HepG2 (cell line): Measurements from ENCODE around the gene MTA1. TPM values are rescaled to one million over a fixed set of nuclear protein-coding genes. Genes with fewer than 3 reads are reported as not detected.

Source experiments
- ASH2L ChIP-seq: fragments of 300-600, 200-600 bp; sonication (generic); IDR thresholded peaks from 2 replicates; pipeline ENCODE4 v1.7.0; 2017; ENCODE audit warnings: low read depth, mild to moderate bottlenecking, moderate library complexity, mixed read lengths, low read length; ENCODE audit not compliant: insufficient read length
- CBX1 ChIP-seq: IDR thresholded peaks from one replicate; pipeline ENCODE4 v1.6.1; 2016; ENCODE audit warnings: antibody characterized with exemption, low read depth
- DR1 ChIP-seq: sonication (generic); formaldehyde crosslinking; IDR thresholded peaks from 2 replicates; pipeline ENCODE4 v1.8.0; 2021; ENCODE audit warnings: mild to moderate bottlenecking, missing genetic modification reagents, inconsistent platforms
- GABPB1 ChIP-seq: IDR thresholded peaks from 2 replicates; pipeline ENCODE4 v1.6.1; 2016; ENCODE audit warnings: mild to moderate bottlenecking, missing genetic modification reagents, moderate library complexity, missing compliant biosample characterization
- HNF4A ChIP-seq: sonication (generic); formaldehyde crosslinking; IDR thresholded peaks from 2 replicates; pipeline ENCODE4 v1.4.0; 2020; ENCODE audit warnings: missing genetic modification reagents
- KDM6A ChIP-seq: IDR thresholded peaks from 2 replicates; pipeline ENCODE4 v1.6.1; 2016; ENCODE audit warnings: low read depth
- KLF16 ChIP-seq, 2 experiments: sonication (generic) in 1 of 2; formaldehyde crosslinking in 1 of 2; IDR thresholded peaks; 2 replicates each; pipeline versions ENCODE4 v1.6.1 to v1.8.0; 2016 to 2023; ENCODE audit warnings: missing genetic modification reagents in 2 of 2, missing compliant biosample characterization in 1 of 2
- PAX8 ChIP-seq: sonication (generic); formaldehyde crosslinking; IDR thresholded peaks from 2 replicates; pipeline ENCODE4 v1.8.0; 2022; ENCODE audit warnings: mild to moderate bottlenecking, missing genetic modification reagents, borderline replicate concordance
- POLR2G ChIP-seq: fragments of 200-400 bp; formaldehyde crosslinking; IDR thresholded peaks from 2 replicates; pipeline ENCODE4 v1.6.1; 2018; ENCODE audit warnings: mild to moderate bottlenecking, low read depth, low read length, moderate library complexity
- TAF1 ChIP-seq: sonication (generic); formaldehyde crosslinking; IDR thresholded peaks from 2 replicates; pipeline ENCODE4 v1.4.0; 2020; ENCODE audit warnings: missing genetic modification reagents
- ZFY ChIP-seq: sonication (generic); formaldehyde crosslinking; IDR thresholded peaks from 2 replicates; pipeline ENCODE4 v1.4.0; 2020; ENCODE audit warnings: missing genetic modification reagents
- ZMAT3 ChIP-seq: sonication (generic); formaldehyde crosslinking; conservative IDR thresholded peaks from 2 replicates; pipeline ENCODE4 v1.7.0; 2021; ENCODE audit warnings: missing genetic modification reagents
- ZNF224 ChIP-seq: sonication (generic); formaldehyde crosslinking; IDR thresholded peaks from 2 replicates; pipeline ENCODE4 v1.5.0; 2020; ENCODE audit warnings: mild to moderate bottlenecking, missing genetic modification reagents
- ZNF225 ChIP-seq: sonication (generic); formaldehyde crosslinking; IDR thresholded peaks from 2 replicates; pipeline ENCODE4 v1.4.0; 2020; ENCODE audit warnings: mild to moderate bottlenecking, missing genetic modification reagents
- ZNF660 ChIP-seq: sonication (generic); formaldehyde crosslinking; IDR thresholded peaks from 2 replicates; pipeline ENCODE4 v1.5.1; 2020; ENCODE audit warnings: mild to moderate bottlenecking, low read depth, missing genetic modification reagents, borderline replicate concordance
- ZNF703 ChIP-seq: sonication (generic); formaldehyde crosslinking; IDR thresholded peaks from 2 replicates; pipeline ENCODE4 v1.5.1; 2020; ENCODE audit warnings: missing genetic modification reagents, mild to moderate bottlenecking, moderate library complexity, borderline replicate concordance
- ZNF768 ChIP-seq: sonication (generic); formaldehyde crosslinking; IDR thresholded peaks from 2 replicates; pipeline ENCODE4 v1.4.0; 2020; ENCODE audit warnings: missing genetic modification reagents
- polyA plus RNA-seq, 8 experiments: library from polyadenylated mRNA; depleted of rRNA in 3 of 8; stranded (reverse) in 7 of 8; unstranded in 1 of 8; fragments of >200 nt; fragmentation: Illumina TruSeq in 4 of 8; extraction: Trizol in 4 of 8; gene quantifications; 2 replicates each; pipeline versions ENCODE4 v1.2.1 to v1.2.3, GENCODE V29; 2011 to 2016; ENCODE audit warnings: low read depth in 4 of 8, missing spikeins in 1 of 8, mixed read lengths in 1 of 8; ENCODE audit not compliant: insufficient read depth in 1 of 8
- total RNA-seq, 5 experiments: library from RNA; depleted of rRNA; stranded (reverse); fragments of >200 nt; fragmentation: Illumina TruSeq; extraction: Trizol; gene quantifications; 2 replicates each; pipeline ENCODE4 v1.2.3, GENCODE V29; 2016; ENCODE audit warnings: low read depth in 1 of 5
- TF ChIP-seq, protein P1 (sequence below): sonication (generic); formaldehyde crosslinking; IDR thresholded peaks from 2 replicates; pipeline ENCODE4 v1.5.1; 2020; ENCODE audit warnings: mild to moderate bottlenecking, missing genetic modification reagents, moderate library complexity
- TF ChIP-seq, protein P2 (sequence below): IDR thresholded peaks from 2 replicates; pipeline ENCODE4 v1.6.1; 2016; ENCODE audit warnings: mild to moderate bottlenecking, missing biosample characterization, missing genetic modification reagents
- TF ChIP-seq, protein P3 (sequence below): sonication (generic); formaldehyde crosslinking; IDR thresholded peaks from 2 replicates; pipeline ENCODE4 v1.4.0; 2020; ENCODE audit warnings: missing genetic modification reagents
- TF ChIP-seq, protein P4 (sequence below): sonication (generic); formaldehyde crosslinking; IDR thresholded peaks from 2 replicates; pipeline ENCODE4 v1.4.0; 2020; ENCODE audit warnings: missing genetic modification reagents

The MTA1 gene
- total and polyA plus RNA-seq, 2 of the 13 experiments (the other 11 are each of a cell fraction or from before 2014, with no cell fraction given): 35.2 to 85.8 TPM

DNA sequence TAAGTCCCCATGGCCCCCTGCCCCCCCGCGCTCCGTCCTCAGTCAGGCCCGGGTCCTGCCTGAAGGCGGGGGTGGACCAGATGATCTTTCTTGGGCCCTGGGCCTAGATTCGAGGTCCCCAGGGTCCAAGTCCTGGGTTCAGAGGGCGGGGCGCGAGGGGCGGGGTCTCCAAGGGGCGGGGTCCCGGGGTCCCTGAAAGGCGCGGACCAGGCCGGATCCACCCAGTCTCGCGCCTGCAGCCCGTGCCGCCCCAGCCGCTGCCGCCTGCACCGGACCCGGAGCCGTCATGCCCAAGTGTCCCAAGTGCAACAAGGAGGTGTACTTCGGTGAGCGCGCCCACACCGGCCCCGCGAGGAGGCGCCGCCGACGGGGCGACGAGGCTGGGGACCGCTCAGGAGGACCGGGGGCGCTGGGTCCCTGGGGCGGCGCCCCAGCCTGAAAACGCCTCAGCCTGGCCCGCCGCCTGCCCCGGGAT, 67.4 kb downstream of the MTA1 start (continued):
- TF ChIP-seq, protein P1, sequence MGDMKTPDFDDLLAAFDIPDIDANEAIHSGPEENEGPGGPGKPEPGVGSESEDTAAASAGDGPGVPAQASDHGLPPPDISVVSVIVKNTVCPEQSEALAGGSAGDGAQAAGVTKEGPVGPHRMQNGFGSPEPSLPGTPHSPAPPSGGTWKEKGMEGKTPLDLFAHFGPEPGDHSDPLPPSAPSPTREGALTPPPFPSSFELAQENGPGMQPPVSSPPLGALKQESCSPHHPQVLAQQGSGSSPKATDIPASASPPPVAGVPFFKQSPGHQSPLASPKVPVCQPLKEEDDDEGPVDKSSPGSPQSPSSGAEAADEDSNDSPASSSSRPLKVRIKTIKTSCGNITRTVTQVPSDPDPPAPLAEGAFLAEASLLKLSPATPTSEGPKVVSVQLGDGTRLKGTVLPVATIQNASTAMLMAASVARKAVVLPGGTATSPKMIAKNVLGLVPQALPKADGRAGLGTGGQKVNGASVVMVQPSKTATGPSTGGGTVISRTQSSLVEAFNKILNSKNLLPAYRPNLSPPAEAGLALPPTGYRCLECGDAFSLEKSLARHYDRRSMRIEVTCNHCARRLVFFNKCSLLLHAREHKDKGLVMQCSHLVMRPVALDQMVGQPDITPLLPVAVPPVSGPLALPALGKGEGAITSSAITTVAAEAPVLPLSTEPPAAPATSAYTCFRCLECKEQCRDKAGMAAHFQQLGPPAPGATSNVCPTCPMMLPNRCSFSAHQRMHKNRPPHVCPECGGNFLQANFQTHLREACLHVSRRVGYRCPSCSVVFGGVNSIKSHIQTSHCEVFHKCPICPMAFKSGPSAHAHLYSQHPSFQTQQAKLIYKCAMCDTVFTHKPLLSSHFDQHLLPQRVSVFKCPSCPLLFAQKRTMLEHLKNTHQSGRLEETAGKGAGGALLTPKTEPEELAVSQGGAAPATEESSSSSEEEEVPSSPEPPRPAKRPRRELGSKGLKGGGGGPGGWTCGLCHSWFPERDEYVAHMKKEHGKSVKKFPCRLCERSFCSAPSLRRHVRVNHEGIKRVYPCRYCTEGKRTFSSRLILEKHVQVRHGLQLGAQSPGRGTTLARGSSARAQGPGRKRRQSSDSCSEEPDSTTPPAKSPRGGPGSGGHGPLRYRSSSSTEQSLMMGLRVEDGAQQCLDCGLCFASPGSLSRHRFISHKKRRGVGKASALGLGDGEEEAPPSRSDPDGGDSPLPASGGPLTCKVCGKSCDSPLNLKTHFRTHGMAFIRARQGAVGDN (CRISPR knock-in tag): peak; percentile 62
- TF ChIP-seq, protein P2, sequence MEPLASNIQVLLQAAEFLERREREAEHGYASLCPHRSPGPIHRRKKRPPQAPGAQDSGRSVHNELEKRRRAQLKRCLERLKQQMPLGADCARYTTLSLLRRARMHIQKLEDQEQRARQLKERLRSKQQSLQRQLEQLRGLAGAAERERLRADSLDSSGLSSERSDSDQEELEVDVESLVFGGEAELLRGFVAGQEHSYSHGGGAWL (CRISPR knock-in tag): peak; percentile 31; the same call in 1 of the 2 replicates
- TF ChIP-seq ZNF225 (CRISPR knock-in tag) (no peak), KLF16 (CRISPR knock-in tag; IDR thresholded peaks at IDR 0.05) (no peak), PAX8 (CRISPR knock-in tag) (no peak), ASH2L (no peak), GABPB1 (CRISPR knock-in tag) (peak; percentile 24; the same call in 1 of the 2 replicates), ZNF224 (CRISPR knock-in tag) (no peak), ZNF660 (CRISPR knock-in tag) (no peak), ZNF703 (CRISPR knock-in tag) (peak; percentile 30; the same call in 1 of the 2 replicates), ZMAT3 (CRISPR knock-in tag) (no peak), DR1 (CRISPR knock-in tag) (peak; percentile 43; the same call in 1 of the 2 replicates), TAF1 (peak; percentile 52; the same call in 1 of the 2 replicates), HNF4A (peak; percentile 48; the same call in 1 of the 2 replicates), KDM6A (CRISPR knock-in tag) (no peak), ZNF768 (CRISPR knock-in tag) (peak; percentile 26; the same call in 1 of the 2 replicates), POLR2G (peak; percentile 76), CBX1 (no peak), ZFY (peak; percentile 77)
- TF ChIP-seq, protein P3, sequence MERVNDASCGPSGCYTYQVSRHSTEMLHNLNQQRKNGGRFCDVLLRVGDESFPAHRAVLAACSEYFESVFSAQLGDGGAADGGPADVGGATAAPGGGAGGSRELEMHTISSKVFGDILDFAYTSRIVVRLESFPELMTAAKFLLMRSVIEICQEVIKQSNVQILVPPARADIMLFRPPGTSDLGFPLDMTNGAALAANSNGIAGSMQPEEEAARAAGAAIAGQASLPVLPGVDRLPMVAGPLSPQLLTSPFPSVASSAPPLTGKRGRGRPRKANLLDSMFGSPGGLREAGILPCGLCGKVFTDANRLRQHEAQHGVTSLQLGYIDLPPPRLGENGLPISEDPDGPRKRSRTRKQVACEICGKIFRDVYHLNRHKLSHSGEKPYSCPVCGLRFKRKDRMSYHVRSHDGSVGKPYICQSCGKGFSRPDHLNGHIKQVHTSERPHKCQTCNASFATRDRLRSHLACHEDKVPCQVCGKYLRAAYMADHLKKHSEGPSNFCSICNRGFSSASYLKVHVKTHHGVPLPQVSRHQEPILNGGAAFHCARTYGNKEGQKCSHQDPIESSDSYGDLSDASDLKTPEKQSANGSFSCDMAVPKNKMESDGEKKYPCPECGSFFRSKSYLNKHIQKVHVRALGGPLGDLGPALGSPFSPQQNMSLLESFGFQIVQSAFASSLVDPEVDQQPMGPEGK (CRISPR knock-in tag): no peak
- TF ChIP-seq, protein P4, sequence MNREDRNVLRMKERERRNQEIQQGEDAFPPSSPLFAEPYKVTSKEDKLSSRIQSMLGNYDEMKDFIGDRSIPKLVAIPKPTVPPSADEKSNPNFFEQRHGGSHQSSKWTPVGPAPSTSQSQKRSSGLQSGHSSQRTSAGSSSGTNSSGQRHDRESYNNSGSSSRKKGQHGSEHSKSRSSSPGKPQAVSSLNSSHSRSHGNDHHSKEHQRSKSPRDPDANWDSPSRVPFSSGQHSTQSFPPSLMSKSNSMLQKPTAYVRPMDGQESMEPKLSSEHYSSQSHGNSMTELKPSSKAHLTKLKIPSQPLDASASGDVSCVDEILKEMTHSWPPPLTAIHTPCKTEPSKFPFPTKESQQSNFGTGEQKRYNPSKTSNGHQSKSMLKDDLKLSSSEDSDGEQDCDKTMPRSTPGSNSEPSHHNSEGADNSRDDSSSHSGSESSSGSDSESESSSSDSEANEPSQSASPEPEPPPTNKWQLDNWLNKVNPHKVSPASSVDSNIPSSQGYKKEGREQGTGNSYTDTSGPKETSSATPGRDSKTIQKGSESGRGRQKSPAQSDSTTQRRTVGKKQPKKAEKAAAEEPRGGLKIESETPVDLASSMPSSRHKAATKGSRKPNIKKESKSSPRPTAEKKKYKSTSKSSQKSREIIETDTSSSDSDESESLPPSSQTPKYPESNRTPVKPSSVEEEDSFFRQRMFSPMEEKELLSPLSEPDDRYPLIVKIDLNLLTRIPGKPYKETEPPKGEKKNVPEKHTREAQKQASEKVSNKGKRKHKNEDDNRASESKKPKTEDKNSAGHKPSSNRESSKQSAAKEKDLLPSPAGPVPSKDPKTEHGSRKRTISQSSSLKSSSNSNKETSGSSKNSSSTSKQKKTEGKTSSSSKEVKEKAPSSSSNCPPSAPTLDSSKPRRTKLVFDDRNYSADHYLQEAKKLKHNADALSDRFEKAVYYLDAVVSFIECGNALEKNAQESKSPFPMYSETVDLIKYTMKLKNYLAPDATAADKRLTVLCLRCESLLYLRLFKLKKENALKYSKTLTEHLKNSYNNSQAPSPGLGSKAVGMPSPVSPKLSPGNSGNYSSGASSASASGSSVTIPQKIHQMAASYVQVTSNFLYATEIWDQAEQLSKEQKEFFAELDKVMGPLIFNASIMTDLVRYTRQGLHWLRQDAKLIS (CRISPR knock-in tag): no peak
